Measurements from ENCODE around the gene RBMY1E.
"Not testable (repeated sequence)": the region's sequence is repeated elsewhere in the genome, so short reads cannot be mapped to it uniquely, and the experiment has no call there.

RBMY1E gene

DNA sequence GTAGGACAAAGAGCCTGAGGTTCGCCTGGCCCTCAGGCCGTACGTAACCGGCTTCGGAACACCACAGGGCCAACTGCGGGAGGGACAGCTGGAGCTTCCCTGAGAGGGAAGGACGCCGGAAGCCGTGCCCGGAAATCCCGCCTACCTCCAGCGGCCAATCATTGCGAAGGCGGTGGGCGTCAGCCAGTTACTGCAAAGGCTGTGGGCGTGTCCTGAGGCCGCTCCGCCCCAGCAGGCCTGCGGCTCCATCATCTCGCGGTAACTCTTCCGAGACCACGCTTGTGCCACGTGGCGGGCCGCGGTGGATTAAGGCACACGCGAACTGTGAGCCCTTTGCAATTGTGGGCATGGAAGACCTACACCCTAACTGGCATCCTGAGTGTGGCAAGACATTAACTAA, at the start of gene RBMY1E:
Gene RBMY1E (minus strand): TSS at position 101 of the 400 bp plus-strand sequence. CDS start 1,978 bp downstream, outside the sequence.
- DNase-seq = not testable (repeated sequence)

DNA sequence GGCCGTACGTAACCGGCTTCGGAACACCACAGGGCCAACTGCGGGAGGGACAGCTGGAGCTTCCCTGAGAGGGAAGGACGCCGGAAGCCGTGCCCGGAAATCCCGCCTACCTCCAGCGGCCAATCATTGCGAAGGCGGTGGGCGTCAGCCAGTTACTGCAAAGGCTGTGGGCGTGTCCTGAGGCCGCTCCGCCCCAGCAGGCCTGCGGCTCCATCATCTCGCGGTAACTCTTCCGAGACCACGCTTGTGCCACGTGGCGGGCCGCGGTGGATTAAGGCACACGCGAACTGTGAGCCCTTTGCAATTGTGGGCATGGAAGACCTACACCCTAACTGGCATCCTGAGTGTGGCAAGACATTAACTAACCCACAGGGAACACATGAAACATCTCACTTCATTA, 23.4 kb downstream of the RBMY1E start, which contains the start of gene RBMY1D:
Gene RBMY1D (minus strand): TSS at position 101 of the 400 bp plus-strand sequence. CDS start 2,013 bp downstream, outside the sequence.
- not testable (repeated sequence) for DNase-seq

- not testable (repeated sequence) for DNase-seq
These were observed 48.3 kb downstream of the RBMY1E start for GRCh38 chrY:21869407-21870076.
